NCI-H2081 treated with DMSO at 0.1 percent for 48 hours (cell line): ENCODE measurements around the gene IL1R2.

Experiments
- DNase-seq: peaks from one replicate; lab custom pipeline; 2025; lab: John Stamatoyannopoulos, UW

Gene IL1R2

GRCh38 chr2:102022884-102023539, 31.3 kb downstream of the IL1R2 start:
- DNase-seq, result no peak

GRCh38 chr2:102024410-102024809, 32.6 kb downstream of the IL1R2 start:
- no peak for DNase-seq

GRCh38 chr2:102025016-102025501, 33.3 kb downstream of the IL1R2 start:
- DNase-seq, result no peak

- no peak for DNase-seq
Observed at GRCh38 chr2:102025583-102026267, 34.0 kb downstream of the IL1R2 start.

- no peak for DNase-seq
Observed at GRCh38 chr2:102027036-102027980, 35.5 kb downstream of the IL1R2 start.

DNA sequence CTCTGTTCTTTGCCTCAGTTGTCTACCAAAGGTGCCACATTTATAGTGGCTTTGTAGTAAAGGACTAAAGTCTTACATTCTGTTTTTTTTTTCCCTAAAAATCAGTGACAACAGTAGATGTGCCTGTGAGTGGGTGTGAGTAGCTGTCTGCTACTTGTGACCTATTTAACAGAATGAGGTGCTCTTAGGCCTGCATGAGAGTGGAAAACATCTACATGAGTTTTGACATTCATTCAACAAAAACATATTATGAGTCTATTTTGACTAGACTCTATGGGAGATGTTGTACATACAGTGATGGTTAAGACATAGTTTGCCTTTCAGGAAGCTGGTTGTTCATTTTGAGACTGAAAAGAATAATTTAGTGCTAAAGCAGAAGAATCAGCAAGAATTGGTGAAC, 36.7 kb downstream of the IL1R2 start:
- no peak for DNase-seq

GRCh38 chr2:102029405-102029804, 37.6 kb downstream of the IL1R2 start:
- DNase-seq, result no peak

GRCh38 chr2:102029952-102030351, 38.2 kb downstream of the IL1R2 start:
- DNase-seq, result no peak

DNA sequence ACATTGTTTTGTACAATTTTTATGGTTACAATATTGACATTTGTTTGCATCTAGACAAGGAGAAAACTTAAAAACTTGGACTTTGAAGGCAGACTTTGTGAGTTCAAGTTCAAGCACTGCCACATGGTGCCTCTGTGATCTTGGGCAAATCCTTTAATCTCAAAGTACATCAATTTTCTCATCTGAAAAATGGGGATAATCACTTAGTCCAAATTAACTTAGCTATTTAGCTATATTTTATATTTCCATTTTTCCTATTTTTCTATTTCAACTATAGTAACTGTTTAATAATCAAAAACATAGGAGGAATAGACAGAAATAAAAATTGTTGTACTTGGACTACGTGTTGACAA, 38.7 kb downstream of the IL1R2 start:
- DNase-seq, result no peak

- DNase-seq, result no peak
Observed at GRCh38 chr2:102030855-102031527, 39.2 kb downstream of the IL1R2 start.

DNA sequence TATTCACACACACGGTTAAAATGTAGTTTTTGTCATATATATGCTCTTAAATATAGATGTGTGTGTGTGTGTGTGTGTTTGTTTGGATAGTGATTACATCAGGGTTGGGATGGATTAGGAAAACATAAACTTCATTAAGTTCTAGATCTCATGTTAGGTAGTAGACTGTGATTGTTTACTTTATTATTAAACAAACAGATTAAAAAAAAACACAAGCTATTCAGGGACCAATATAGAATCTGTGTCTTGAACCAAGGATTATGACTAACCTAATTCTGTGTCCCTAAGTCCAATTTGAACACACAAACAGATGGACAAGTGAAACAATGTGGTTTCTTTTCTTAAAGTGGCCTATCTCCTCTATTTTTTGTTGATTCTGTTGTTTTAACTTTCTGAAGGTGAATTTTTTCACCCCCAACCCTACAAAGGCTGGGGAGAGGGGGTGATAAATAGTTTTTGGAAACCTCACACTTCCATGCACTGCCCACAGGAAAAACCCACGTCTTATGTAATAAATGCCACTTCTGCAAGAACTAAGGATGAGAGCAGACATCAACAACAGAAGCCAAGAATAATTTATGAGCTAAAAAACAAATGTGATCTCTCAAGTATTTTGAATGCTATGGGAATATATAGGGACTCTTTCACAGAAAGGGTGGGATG, 40.7 kb downstream of the IL1R2 start:
- no peak for DNase-seq

- no peak for DNase-seq
Observed at GRCh38 chr2:102033031-102033749, 41.4 kb downstream of the IL1R2 start.

DNA sequence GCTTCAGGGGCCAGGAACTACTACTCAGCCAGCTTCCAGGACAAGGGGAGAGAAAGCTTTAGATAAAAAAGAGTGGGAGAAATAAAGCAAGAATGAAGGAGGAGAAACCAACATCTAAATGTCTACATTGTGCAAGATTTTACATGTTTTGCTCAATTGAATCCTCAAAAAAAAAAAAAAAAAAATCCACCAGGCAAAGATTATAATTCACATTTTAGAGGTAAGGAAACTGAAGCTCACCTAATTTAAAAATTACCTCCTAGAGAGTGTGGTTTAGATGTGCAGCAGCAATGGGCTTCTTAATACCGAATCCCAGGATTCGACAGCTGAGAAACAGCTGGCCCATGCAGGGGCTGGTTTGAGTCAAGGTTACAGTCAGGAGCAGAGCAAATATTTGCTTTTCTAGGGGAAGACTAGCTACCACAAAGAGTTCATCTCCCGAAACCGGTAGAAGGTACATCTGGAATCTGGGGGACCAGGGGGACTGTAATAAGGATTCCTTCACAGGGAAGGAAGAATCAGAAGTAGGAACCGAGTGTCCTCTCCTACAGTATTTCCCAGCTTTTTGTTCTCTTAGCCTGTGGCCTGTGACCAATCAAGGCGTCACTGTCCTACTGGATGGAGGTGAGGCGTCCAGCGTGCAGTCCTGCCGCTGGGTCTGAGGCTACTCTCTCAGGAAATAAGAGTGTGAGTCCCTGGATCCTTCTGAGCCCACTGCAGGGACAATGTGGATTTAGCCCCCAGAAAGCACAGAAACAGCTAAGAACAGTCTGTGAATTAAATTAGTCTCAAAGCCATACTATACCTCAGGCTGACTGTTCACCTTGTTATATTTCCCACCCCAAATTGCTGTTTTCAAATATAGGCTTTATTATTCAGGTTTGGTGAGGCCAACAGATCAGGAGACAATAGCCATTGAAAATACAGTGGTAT, 42.3 kb downstream of the IL1R2 start:
- DNase-seq, result no peak

DNA sequence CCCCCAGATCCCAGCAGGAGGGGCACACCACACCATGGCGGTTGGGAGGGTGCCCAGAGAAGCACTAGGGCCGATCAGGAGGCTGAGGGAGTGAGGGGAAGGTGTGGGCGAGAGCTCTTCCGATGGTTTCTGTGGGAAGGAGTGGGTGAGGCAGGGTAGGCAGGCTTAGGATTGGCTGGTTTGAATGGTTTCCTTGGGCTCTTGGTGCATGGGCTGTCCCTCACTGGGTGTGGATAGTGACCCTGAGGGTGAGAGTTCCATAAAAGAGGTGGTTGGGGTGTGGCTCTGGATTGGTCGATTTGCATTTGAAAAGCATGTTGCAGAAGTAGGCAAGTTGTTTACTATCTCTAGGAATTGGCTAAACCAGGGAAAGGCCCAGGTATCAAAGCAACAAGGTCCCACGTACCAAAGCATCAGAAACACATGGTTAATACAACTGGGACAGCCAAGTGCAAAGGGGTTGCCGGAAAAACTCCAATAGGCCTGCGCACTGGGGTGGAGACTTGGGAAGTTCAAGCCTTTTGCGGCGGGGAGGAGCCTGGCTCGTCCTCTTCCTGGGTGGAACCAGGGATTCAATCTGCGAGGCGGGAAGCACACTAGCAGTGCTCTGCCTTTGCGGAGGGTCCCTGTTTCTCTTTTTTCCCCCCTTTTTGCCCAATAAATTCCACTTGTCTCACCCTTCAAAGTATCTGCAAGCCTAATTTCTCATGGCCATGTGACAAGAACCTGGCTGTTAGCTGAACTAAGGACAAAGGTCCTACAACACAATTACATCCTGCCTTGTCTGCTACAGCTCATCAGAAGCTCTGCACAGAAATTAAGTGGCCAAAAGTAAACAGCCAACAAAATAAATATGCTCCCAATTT, 43.2 kb downstream of the IL1R2 start:
- DNase-seq, result no peak

- DNase-seq, result no peak
Observed at GRCh38 chr2:102037681-102038080, 45.9 kb downstream of the IL1R2 start.

- DNase-seq, result no peak
Observed at GRCh38 chr2:102040229-102040628, 48.5 kb downstream of the IL1R2 start.

DNA sequence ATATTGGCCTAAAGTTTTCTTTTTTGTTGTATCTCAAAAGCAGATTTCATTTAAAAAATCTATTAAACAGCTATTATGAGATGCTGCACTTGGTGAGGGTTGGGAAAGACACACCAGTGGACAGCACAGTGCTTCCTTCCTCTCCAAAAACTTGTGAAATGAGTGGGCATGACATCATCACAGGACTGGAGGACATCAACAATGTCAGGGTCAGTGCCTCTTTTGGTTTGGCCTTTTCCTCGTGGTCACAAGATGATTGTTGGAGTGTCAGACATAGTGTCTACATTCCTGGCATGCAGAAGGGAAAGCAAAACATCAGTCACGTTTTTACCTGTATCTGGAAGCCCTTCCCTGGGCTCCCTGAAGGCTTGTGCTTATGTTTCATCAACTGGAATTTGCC, 49.6 kb downstream of the IL1R2 start:
- no peak for DNase-seq

- DNase-seq, result no peak
Observed at GRCh38 chr2:102042196-102043081, 50.7 kb downstream of the IL1R2 start.
